Stimulated activated naive CD4-positive, alpha-beta T cell (primary cell): ENCODE results near the gene MINPP1.
"Not testable (repeated sequence)": the region's sequence is repeated elsewhere in the genome, so short reads cannot be mapped to it uniquely, and the experiment has no call there.

Experiments
- DNase-seq, 6 experiments: peaks; one replicate each; lab custom pipeline; 2025; lab: John Stamatoyannopoulos, UW

MINPP1 gene

GRCh38 chr10:87565010-87565409 lies 60.3 kb downstream of the MINPP1 start:
- no peak for DNase-seq

GRCh38 chr10:87575851-87576250 lies 71.2 kb downstream of the MINPP1 start:
- DNase-seq = no peak

DNA sequence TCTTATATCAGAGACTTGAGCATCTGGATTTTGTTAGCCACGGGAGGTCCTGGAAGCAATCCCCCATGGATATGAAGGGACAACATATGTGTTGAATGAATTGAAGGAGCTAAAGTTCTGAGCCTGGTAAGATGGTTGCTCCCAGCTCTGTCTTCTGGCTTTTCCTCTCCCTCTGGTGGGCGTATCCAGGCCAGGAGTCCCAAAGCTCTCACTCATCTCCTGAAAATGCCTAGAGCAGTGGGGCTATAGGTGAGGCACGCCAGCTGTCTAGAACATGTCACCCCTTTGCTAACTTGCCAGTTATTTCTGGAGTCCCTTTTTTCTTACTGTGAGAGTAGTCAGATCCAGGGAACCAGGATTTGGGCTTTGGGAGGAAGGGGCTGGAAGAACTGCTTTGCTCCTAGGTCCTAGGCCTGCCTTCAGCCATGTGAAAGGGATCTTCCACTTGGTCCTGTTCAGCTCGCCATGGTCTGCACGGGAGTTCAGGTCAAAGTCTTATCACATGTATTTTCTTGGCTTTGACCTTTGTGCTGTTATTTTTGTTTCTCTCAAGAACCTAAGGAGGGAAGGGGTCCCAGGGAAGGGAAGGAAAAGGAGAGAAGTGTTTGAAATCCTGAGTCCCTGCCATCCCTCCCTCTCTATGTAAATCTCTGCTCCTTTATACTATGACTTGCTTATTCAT lies 73.6 kb downstream of the MINPP1 start:
- no peak for DNase-seq

DNA sequence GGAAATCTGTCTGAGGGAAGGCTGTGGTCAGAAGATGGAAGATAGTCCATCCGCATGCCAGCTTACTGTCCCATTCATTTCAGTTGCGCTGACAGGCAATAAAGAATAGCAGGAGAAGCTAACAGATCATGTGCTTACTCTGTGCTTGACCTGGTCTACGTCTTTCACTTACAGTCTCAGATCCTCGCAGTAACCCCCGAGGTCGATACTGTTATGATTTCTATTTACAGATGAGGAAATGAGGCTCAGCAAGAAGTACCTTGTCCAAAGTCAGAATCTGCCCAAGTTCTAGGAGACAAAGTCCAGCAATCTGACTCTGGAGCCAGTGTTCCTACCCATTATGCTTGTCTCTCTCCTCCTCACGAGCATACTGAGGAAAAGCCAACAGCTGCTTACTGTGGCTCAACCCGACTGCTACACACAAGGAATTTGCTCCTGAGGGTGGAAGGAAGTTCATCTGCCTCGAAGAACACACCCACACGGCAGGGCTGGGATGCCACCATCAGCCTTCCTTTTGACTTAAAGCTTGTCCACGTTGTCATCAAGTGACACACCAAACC lies 74.2 kb downstream of the MINPP1 start:
- DNase-seq = no peak

DNA sequence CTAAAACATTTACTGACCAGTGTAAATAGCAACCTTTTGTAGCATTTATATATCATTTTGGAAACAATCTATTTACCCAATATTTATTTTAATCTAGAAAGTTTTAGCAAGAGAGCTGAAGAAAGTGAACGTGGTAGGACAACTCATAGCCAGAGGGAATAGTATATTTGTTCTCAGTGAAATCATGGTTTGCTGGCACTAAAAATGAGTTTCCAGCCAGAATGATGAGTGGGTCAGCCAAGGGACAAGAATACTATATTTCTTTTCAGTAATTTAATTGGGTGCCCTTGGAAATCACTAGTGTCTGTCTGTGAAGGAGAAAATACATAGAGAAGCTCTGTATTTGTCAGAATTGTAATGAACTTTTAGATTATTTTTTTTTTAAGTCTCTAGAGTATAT lies 74.9 kb downstream of the MINPP1 start:
- DNase-seq = no peak

DNA sequence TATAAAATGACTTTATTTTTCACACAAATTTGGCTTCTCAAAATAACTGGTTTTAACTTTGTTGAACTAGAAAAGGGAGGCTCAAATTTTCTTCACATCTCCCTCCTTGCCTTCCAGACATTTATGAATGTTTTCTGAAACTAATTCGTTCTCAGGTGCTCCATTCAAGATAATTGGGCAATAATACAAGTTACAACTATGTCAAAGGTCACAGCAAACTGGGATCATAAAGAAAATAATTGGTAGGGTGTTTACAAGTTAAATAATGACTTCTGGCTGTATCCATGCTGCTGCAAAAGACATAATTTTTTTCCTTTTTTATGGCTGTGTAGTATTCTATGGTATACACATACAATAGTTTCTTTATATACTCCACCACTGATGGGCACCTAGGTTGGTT lies 75.3 kb downstream of the MINPP1 start:
- DNase-seq = no peak

GRCh38 chr10:87585565-87586514 lies 81.1 kb downstream of the MINPP1 start:
- no peak for DNase-seq

- DNase-seq = no peak
Measured at GRCh38 chr10:87589645-87590051, 85.0 kb downstream of the MINPP1 start.

- DNase-seq = no peak
Measured at GRCh38 chr10:87590705-87591588, 86.3 kb downstream of the MINPP1 start.

DNA sequence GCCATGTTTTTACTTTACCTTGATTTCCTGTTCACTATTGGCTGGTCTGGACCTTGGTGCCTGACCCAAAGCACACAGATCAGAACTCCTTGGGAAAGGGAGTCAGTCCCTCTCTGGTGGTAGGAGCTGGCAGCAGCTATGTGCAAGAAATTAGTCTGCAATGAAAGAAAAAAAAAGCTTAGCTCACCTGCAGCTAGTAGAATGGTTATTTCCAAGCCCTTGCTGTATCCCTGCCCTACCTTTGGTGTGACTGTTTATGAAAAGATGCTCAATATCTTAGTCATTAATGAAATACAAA lies 86.8 kb downstream of the MINPP1 start:
- DNase-seq = no peak

- DNase-seq = not testable (repeated sequence)
Measured at GRCh38 chr10:87592920-87593319, 88.2 kb downstream of the MINPP1 start.

GRCh38 chr10:87593702-87594101 lies 89.0 kb downstream of the MINPP1 start:
- no peak for DNase-seq

DNA sequence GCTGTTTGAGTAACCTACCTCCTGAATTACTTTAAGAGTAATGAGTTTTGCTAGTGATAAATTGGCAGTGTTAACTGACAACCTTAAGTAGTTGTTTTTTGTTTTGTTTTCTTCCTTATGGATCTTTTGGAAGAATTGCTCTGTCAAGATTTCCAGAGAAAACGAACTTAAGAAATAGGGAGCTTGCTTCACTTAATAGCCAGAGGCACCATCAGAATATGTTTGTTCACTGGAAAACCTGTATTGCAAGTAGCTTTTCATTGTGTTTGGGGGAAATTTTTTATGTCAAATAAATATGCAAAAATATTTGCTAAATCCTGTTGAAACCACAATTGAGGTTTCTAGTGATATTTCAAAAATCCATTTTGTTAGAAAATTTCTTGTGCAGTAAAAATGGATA lies 89.5 kb downstream of the MINPP1 start:
- no peak for DNase-seq

- DNase-seq = no peak
Measured at GRCh38 chr10:87594864-87595263, 90.2 kb downstream of the MINPP1 start.

GRCh38 chr10:87596351-87596750 lies 91.7 kb downstream of the MINPP1 start:
- DNase-seq = no peak

- DNase-seq = no peak
Measured at GRCh38 chr10:87598700-87599099, 94.0 kb downstream of the MINPP1 start.

GRCh38 chr10:87600581-87600980 lies 95.9 kb downstream of the MINPP1 start:
- DNase-seq = no peak
